GM18870 (cell line): ENCODE data around the gene CD84.
A peak's percentile ranks its signal among the peaks of the same experiment; 100 is the strongest.
"Not testable (repeated sequence)": the region's sequence is repeated elsewhere in the genome, so short reads cannot be mapped to it uniquely, and the experiment has no call there.

Experiments used
- ATAC-seq: cut with Tn5 transposase; IDR thresholded peaks from one replicate; pipeline ENCODE4 v1.9.1; 2021; ENCODE audit warnings: moderate library complexity; ENCODE audit not compliant: unreplicated experiment

The CD84 gene

GRCh38 chr1:160579216-160579701 lies at the start of gene CD84:
Gene CD84 (minus strand): TSS chr1:160579496. CDS start chr1:160579437, 59 bp downstream.
- no peak for ATAC-seq

- ATAC-seq = no peak
Observed at GRCh38 chr1:160628799-160629263, 49.5 kb upstream of the CD84 start.

- ATAC-seq = not testable (repeated sequence)
Observed at GRCh38 chr1:160627677-160628289, 48.5 kb upstream of the CD84 start.

- no peak for ATAC-seq
Observed at GRCh38 chr1:160626509-160627342, 47.4 kb upstream of the CD84 start.

GRCh38 chr1:160625725-160626498 lies 46.6 kb upstream of the CD84 start:
- ATAC-seq = no peak

GRCh38 chr1:160625321-160625720 lies 46.0 kb upstream of the CD84 start:
- no peak for ATAC-seq

- no peak for ATAC-seq
Observed at GRCh38 chr1:160624464-160624863, 45.2 kb upstream of the CD84 start.

GRCh38 chr1:160623862-160624261 lies 44.6 kb upstream of the CD84 start:
- ATAC-seq = peak; percentile 24

- ATAC-seq = no peak
Observed at GRCh38 chr1:160623227-160623633, 43.9 kb upstream of the CD84 start.

GRCh38 chr1:160622501-160623226 lies 43.4 kb upstream of the CD84 start:
- ATAC-seq = no peak

GRCh38 chr1:160621633-160622413 lies 42.5 kb upstream of the CD84 start:
- no peak for ATAC-seq

GRCh38 chr1:160620942-160621632 lies 41.8 kb upstream of the CD84 start:
- ATAC-seq = no peak

- ATAC-seq = no peak
Observed at GRCh38 chr1:160619742-160620277, 40.5 kb upstream of the CD84 start.

- ATAC-seq = no peak
Observed at GRCh38 chr1:160618763-160619274, 39.5 kb upstream of the CD84 start.

GRCh38 chr1:160618327-160618726 lies 39.0 kb upstream of the CD84 start:
- ATAC-seq = no peak

- ATAC-seq = no peak
Observed at GRCh38 chr1:160615660-160616059, 36.4 kb upstream of the CD84 start.

- no peak for ATAC-seq
Observed at GRCh38 chr1:160614410-160614809, 35.1 kb upstream of the CD84 start.

GRCh38 chr1:160612613-160613218 lies 33.4 kb upstream of the CD84 start:
- no peak for ATAC-seq
